ENCODE results near the gene MRPL53. TPM values are rescaled to one million over a fixed set of nuclear protein-coding genes. Genes with fewer than 3 reads are reported as not detected.

The MRPL53 gene
- total and polyA plus RNA-seq, 2 of the 8 experiments (the other 6 are each of a cell fraction or from before 2014, with no cell fraction given), result 36.6 to 46.3 TPM

DNA sequence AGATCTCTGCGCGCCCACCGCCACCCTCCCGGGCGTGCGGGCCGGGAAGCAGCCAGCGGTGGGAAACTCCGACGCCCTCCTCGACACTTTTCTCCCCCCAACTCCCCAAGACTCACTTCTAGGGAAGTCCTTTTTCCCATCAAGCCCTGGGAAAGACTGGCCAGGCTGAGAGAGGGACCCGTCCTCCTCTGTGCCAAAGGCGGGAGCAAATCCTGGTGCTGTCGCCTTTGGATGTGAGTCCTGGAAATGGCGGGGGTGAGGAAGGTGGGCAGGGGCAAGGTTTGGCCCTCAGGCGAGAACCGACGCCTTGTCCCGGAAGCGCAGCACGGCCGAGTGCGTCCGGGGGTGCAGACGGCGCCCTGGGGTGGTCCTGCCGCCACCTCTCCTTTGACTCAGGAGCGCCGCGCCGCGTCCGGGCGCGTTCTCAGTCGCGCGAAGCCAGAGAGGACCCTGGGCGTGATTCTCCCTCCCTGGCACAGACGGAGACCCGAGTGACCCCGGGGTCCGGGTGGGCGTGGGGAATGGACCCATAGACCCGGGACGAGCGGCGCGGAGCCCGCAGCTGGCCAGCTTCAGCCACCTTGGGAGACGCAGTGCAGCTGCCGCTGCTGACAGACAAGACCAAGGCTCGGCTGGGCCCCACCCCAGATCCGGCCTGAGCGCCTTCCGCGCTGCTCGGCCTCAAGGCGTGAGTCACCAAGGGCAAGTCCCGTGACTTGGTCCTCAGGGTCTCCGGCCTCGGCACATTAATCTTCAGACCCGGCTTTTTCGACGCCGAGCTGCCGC lies 30.4 kb upstream of the MRPL53 start (continued):
- TF ChIP-seq, protein P1, sequence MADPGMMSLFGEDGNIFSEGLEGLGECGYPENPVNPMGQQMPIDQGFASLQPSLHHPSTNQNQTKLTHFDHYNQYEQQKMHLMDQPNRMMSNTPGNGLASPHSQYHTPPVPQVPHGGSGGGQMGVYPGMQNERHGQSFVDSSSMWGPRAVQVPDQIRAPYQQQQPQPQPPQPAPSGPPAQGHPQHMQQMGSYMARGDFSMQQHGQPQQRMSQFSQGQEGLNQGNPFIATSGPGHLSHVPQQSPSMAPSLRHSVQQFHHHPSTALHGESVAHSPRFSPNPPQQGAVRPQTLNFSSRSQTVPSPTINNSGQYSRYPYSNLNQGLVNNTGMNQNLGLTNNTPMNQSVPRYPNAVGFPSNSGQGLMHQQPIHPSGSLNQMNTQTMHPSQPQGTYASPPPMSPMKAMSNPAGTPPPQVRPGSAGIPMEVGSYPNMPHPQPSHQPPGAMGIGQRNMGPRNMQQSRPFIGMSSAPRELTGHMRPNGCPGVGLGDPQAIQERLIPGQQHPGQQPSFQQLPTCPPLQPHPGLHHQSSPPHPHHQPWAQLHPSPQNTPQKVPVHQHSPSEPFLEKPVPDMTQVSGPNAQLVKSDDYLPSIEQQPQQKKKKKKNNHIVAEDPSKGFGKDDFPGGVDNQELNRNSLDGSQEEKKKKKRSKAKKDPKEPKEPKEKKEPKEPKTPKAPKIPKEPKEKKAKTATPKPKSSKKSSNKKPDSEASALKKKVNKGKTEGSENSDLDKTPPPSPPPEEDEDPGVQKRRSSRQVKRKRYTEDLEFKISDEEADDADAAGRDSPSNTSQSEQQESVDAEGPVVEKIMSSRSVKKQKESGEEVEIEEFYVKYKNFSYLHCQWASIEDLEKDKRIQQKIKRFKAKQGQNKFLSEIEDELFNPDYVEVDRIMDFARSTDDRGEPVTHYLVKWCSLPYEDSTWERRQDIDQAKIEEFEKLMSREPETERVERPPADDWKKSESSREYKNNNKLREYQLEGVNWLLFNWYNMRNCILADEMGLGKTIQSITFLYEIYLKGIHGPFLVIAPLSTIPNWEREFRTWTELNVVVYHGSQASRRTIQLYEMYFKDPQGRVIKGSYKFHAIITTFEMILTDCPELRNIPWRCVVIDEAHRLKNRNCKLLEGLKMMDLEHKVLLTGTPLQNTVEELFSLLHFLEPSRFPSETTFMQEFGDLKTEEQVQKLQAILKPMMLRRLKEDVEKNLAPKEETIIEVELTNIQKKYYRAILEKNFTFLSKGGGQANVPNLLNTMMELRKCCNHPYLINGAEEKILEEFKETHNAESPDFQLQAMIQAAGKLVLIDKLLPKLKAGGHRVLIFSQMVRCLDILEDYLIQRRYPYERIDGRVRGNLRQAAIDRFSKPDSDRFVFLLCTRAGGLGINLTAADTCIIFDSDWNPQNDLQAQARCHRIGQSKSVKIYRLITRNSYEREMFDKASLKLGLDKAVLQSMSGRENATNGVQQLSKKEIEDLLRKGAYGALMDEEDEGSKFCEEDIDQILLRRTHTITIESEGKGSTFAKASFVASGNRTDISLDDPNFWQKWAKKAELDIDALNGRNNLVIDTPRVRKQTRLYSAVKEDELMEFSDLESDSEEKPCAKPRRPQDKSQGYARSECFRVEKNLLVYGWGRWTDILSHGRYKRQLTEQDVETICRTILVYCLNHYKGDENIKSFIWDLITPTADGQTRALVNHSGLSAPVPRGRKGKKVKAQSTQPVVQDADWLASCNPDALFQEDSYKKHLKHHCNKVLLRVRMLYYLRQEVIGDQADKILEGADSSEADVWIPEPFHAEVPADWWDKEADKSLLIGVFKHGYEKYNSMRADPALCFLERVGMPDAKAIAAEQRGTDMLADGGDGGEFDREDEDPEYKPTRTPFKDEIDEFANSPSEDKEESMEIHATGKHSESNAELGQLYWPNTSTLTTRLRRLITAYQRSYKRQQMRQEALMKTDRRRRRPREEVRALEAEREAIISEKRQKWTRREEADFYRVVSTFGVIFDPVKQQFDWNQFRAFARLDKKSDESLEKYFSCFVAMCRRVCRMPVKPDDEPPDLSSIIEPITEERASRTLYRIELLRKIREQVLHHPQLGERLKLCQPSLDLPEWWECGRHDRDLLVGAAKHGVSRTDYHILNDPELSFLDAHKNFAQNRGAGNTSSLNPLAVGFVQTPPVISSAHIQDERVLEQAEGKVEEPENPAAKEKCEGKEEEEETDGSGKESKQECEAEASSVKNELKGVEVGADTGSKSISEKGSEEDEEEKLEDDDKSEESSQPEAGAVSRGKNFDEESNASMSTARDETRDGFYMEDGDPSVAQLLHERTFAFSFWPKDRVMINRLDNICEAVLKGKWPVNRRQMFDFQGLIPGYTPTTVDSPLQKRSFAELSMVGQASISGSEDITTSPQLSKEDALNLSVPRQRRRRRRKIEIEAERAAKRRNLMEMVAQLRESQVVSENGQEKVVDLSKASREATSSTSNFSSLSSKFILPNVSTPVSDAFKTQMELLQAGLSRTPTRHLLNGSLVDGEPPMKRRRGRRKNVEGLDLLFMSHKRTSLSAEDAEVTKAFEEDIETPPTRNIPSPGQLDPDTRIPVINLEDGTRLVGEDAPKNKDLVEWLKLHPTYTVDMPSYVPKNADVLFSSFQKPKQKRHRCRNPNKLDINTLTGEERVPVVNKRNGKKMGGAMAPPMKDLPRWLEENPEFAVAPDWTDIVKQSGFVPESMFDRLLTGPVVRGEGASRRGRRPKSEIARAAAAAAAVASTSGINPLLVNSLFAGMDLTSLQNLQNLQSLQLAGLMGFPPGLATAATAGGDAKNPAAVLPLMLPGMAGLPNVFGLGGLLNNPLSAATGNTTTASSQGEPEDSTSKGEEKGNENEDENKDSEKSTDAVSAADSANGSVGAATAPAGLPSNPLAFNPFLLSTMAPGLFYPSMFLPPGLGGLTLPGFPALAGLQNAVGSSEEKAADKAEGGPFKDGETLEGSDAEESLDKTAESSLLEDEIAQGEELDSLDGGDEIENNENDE (IDR thresholded peaks at IDR 0.05; ENCODE audit: insufficient replicate concordance, low read length), result no peak
- peak; percentile 59 for TF ChIP-seq RNF2 (IDR thresholded peaks at IDR 0.05; ENCODE audit: borderline replicate concordance, low read depth, low read length, missing control alignments, poor library complexity, severe bottlenecking)
- no peak for TF ChIP-seq CBX5 (IDR thresholded peaks at IDR 0.05; ENCODE audit: low read depth, low read length)
- TF ChIP-seq SAP30 (IDR thresholded peaks at IDR 0.05; ENCODE audit: insufficient read depth, insufficient replicate concordance, low read length), result no peak
- TF ChIP-seq EZH2 (IDR thresholded peaks at IDR 0.05; ENCODE audit: low read depth, low read length, severe bottlenecking), result peak; percentile 86
- peak; percentile 63; the same call in 1 of the 2 replicates for TF ChIP-seq JUND (IDR thresholded peaks at IDR 0.05; ENCODE audit: low read length)
- no peak for TF ChIP-seq SP1 (IDR thresholded peaks at IDR 0.05; ENCODE audit: low read depth, low read length)
- TF ChIP-seq ASH2L (IDR thresholded peaks at IDR 0.05; ENCODE audit: low read length), result peak; percentile 33
- peak in 1 of 2 experiments; percentile 66; a peak in 2 of 4 replicates for TF ChIP-seq SIN3A (conservative IDR thresholded peaks at IDR 0.05 in 1 of 2, IDR thresholded peaks at IDR 0.05 in 1 of 2; ENCODE audit: low read depth in 1 of 2, low read length in 2 of 2)
